Caco-2 (cell line): Measurements from ENCODE around the gene OR9G4. TPM values are rescaled to one million over a fixed set of nuclear protein-coding genes. Genes with fewer than 3 reads are reported as not detected.

Source experiments
- BruUV-seq: library from RNA; stranded (reverse); fragments of 400-500 nt; replicated peaks from 2 replicates; lab custom pipeline; 2021; lab: Mats Ljungman, UMichigan
- CTCF ChIA-PET: fragments of 300-600 bp; sonication (Branson Sonifier 250); formaldehyde crosslinking; loops from one replicate; lab custom pipeline; 2022; ENCODE audit warnings: antibody characterized with exemption; lab: Charles Lee
- POLR2A ChIA-PET: fragments of 300-600 bp; sonication (Branson Sonifier 250); formaldehyde crosslinking; loops from one replicate; lab custom pipeline; 2022; ENCODE audit warnings: antibody characterized with exemption; lab: Charles Lee
- DNase-seq, 2 experiments: peaks; one replicate each; pipeline versions ENCODE4 v3.0.0 to v3.0.0-alpha.2; 2020 to 2022
- H3K27me3 ChIP-seq: replicated peaks from 2 replicates; pipeline ENCODE4 v1.6.0; 2011; ENCODE audit warnings: low read length; ENCODE audit not compliant: control insufficient read depth, insufficient read depth
- H3K36me3 ChIP-seq: 2 replicates; pipeline ENCODE4 v1.5.1; 2011; ENCODE audit warnings: low read length; ENCODE audit not compliant: control insufficient read depth, insufficient read depth
- H3K4me1 ChIP-seq: fragments of 250-450 bp; sonication (Bioruptor Pico); 2 replicates; pipeline ENCODE4 v1.5.1; 2020; ENCODE audit warnings: mild to moderate bottlenecking
- H3K4me3 ChIP-seq: 2 replicates; pipeline ENCODE4 v1.5.1; 2011; ENCODE audit warnings: low read depth, mild to moderate bottlenecking, control low read depth, low read length
- H3K9me3 ChIP-seq: fragments of 250-450 bp; sonication (Bioruptor Pico); 2 replicates; pipeline ENCODE4 v1.5.1; 2020; ENCODE audit warnings: mild to moderate bottlenecking, moderate library complexity
- H3K27ac Mint-ChIP-seq: one replicate; pipeline ENCODE4 v1.8.0; 2022; ENCODE audit warnings: mixed read lengths; ENCODE audit not compliant: unreplicated experiment
- H3K27me3 Mint-ChIP-seq: one replicate; pipeline ENCODE4 v1.8.0; 2022; ENCODE audit warnings: mixed read lengths; ENCODE audit not compliant: insufficient read depth, unreplicated experiment
- H3K36me3 Mint-ChIP-seq: one replicate; pipeline ENCODE4 v1.8.0; 2022; ENCODE audit warnings: mild to moderate bottlenecking, mixed read lengths; ENCODE audit not compliant: insufficient read depth, unreplicated experiment
- H3K4me1 Mint-ChIP-seq: one replicate; pipeline ENCODE4 v1.8.0; 2022; ENCODE audit warnings: low read depth, mixed read lengths; ENCODE audit not compliant: unreplicated experiment
- H3K4me3 Mint-ChIP-seq: one replicate; pipeline ENCODE4 v1.8.0; 2022; ENCODE audit warnings: mild to moderate bottlenecking, moderate library complexity, mixed read lengths; ENCODE audit not compliant: unreplicated experiment
- H3K9me3 Mint-ChIP-seq: one replicate; pipeline ENCODE4 v1.8.0; 2022; ENCODE audit warnings: mixed read lengths; ENCODE audit not compliant: unreplicated experiment
- intact Hi-C: fragments of 100-400 bp; cut with micrococcal nuclease; formaldehyde crosslinking; loops from one replicate; pipeline ENCODE4 v1.10.0; 2022; ENCODE audit not compliant: unreplicated experiment
- total RNA-seq: library from RNA; stranded (reverse); gene quantifications from 2 replicates; pipeline ENCODE4 v1.2.3, GENCODE V29; 2022
- TF ChIP-seq, protein P1 (sequence below), 2 experiments: fragments of 200-600 bp in 1 of 2; IDR thresholded peaks; 1 replicate in 1 of 2; 2 replicates in 1 of 2; pipeline versions ENCODE4 v1.5.1 to v1.8.0; 2011 to 2022; ENCODE audit warnings: antibody characterized with exemption in 1 of 2, control low read depth in 1 of 2, inconsistent platforms in 1 of 2, low read depth in 1 of 2, low read length in 1 of 2, mild to moderate bottlenecking in 1 of 2, moderate library complexity in 1 of 2; ENCODE audit not compliant: insufficient read depth in 1 of 2, severe bottlenecking in 1 of 2, unreplicated experiment in 1 of 2

Gene OR9G4
- total RNA-seq, 1 experiment from 2014 or later: not detected

DNA sequence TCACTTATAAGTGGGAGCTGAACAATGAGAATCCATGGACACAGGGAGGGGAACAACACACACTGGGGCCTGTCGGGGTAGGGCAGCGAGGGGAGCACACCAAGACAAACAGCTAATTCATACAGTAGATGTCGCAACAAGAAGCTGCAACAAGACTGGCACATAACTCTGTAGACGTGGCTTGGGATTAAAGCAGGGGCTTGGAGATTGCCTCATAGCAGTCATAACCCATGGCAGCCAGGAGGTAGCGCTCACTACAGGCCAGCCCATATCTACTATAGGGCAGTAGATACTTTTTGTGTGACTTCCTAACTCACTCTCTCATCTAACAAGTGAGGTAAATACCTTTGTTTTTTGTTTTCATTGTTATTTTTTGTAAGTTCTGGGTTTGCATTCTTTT lies 1.7 kb upstream of the OR9G4 start:
- Histone ChIP-seq H3K36me3 (no peaks in the 10 kb centered on the region), H3K4me1 (no peaks in the 10 kb centered on the region), H3K4me3 (no peak overlapping the region), H3K27me3 (no peaks in the 10 kb centered on the region), H3K9me3 (no peaks in the 10 kb centered on the region)
- no peak overlapping the region for H3K4me3 Mint-ChIP-seq
- ChIA-PET CTCF (no interaction called here), POLR2A (no interaction called here)
- no peaks in the 10 kb centered on the region for H3K36me3 Mint-ChIP-seq
- intact Hi-C loops: no loop called here
- no peaks in the 10 kb centered on the region for H3K9me3 Mint-ChIP-seq
- H3K27me3 Mint-ChIP-seq: peaks cover 6% of the 10 kb centered on the region
- BruUV-seq: no TSS peak
- no peak for DNase-seq
- no peak overlapping the region for H3K27ac Mint-ChIP-seq
- TF ChIP-seq, protein P1, sequence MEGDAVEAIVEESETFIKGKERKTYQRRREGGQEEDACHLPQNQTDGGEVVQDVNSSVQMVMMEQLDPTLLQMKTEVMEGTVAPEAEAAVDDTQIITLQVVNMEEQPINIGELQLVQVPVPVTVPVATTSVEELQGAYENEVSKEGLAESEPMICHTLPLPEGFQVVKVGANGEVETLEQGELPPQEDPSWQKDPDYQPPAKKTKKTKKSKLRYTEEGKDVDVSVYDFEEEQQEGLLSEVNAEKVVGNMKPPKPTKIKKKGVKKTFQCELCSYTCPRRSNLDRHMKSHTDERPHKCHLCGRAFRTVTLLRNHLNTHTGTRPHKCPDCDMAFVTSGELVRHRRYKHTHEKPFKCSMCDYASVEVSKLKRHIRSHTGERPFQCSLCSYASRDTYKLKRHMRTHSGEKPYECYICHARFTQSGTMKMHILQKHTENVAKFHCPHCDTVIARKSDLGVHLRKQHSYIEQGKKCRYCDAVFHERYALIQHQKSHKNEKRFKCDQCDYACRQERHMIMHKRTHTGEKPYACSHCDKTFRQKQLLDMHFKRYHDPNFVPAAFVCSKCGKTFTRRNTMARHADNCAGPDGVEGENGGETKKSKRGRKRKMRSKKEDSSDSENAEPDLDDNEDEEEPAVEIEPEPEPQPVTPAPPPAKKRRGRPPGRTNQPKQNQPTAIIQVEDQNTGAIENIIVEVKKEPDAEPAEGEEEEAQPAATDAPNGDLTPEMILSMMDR (IDR thresholded peaks at IDR 0.05; ENCODE audit: insufficient read depth in 1 of 2, low read depth in 1 of 2, low read length in 1 of 2, severe bottlenecking in 1 of 2, unreplicated experiment in 1 of 2): no peak
- H3K4me1 Mint-ChIP-seq: no peaks in the 10 kb centered on the region

DNA sequence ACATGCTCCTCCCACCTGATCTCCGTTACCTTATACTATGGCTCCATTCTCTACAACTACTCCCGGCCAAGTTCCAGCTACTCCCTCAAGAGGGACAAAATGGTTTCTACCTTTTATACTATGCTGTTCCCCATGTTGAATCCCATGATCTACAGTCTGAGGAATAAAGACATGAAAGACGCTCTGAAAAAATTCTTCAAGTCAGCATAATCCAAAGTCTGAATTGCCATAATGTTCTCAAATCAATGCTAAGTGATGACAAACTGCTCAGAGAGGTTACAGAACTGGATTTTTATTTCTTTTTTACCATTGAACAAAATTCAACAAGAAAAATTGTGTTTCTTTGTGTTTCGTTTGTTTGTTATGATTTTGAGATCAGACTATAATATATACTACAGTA lies 7.6 kb downstream of the OR9G4 start:
- H3K4me1 Mint-ChIP-seq: no peaks in the 10 kb centered on the region
- BruUV-seq: no TSS peak
- CTCF ChIA-PET: no interaction called here

DNA sequence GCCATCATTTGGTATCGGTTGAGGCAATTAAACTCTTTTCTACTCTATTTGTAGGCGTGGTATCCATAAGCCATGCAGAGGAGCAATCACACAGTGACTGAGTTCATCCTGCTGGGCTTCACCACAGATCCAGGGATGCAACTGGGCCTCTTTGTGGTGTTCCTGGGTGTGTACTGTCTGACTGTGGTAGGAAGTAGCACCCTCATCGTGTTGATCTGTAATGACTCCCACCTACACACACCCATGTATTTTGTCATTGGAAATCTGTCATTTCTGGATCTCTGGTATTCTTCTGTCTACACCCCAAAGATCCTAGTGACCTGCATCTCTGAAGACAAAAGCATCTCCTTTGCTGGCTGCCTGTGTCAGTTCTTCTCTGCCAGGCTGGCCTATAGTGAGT lies 8.4 kb downstream of the OR9G4 start:
- intact Hi-C loops: no loop called here
- TF ChIP-seq, protein P1 (IDR thresholded peaks at IDR 0.05; ENCODE audit: insufficient read depth in 1 of 2, low read depth in 1 of 2, low read length in 1 of 2, severe bottlenecking in 1 of 2, unreplicated experiment in 1 of 2): no peak

More for the DNA sequence above, 7.6 kb downstream of the OR9G4 start:
- no peak for DNase-seq
- Histone ChIP-seq H3K4me1 (no peaks in the 10 kb centered on the region), H3K9me3 (no peaks in the 10 kb centered on the region), H3K4me3 (no peak overlapping the region), H3K36me3 (no peaks in the 10 kb centered on the region), H3K27me3 (no peaks in the 10 kb centered on the region)
- POLR2A ChIA-PET: no interaction called here
- Mint-ChIP-seq H3K27me3 (peaks cover 4% of the 10 kb centered on the region), H3K4me3 (no peak overlapping the region), H3K36me3 (no peaks in the 10 kb centered on the region), H3K9me3 (no peaks in the 10 kb centered on the region), H3K27ac (no peak overlapping the region)
- TF ChIP-seq, protein P1 (IDR thresholded peaks at IDR 0.05; ENCODE audit: insufficient read depth in 1 of 2, low read depth in 1 of 2, low read length in 1 of 2, severe bottlenecking in 1 of 2, unreplicated experiment in 1 of 2): no peak
- intact Hi-C loops: no loop called here

More for the DNA sequence above, 8.4 kb downstream of the OR9G4 start:
- Mint-ChIP-seq H3K27me3 (peaks cover 6% of the 10 kb centered on the region), H3K36me3 (no peaks in the 10 kb centered on the region), H3K27ac (no peak overlapping the region), H3K4me1 (no peaks in the 10 kb centered on the region), H3K9me3 (no peaks in the 10 kb centered on the region), H3K4me3 (no peak overlapping the region)
- CTCF ChIA-PET: no interaction called here
- H3K9me3 ChIP-seq: no peaks in the 10 kb centered on the region
- BruUV-seq: no TSS peak
- no peaks in the 10 kb centered on the region for H3K27me3 ChIP-seq
- H3K4me1 ChIP-seq: no peaks in the 10 kb centered on the region
- DNase-seq: no peak
- H3K4me3 ChIP-seq: no peak overlapping the region
- POLR2A ChIA-PET: no interaction called here
- H3K36me3 ChIP-seq: no peaks in the 10 kb centered on the region
